Measurements from ENCODE around the gene EPB42.
A peak's percentile ranks its signal among the peaks of the same experiment; 100 is the strongest.
"Not testable (repeated sequence)": the region's sequence is repeated elsewhere in the genome, so short reads cannot be mapped to it uniquely, and the experiment has no call there.

The EPB42 gene

DNA sequence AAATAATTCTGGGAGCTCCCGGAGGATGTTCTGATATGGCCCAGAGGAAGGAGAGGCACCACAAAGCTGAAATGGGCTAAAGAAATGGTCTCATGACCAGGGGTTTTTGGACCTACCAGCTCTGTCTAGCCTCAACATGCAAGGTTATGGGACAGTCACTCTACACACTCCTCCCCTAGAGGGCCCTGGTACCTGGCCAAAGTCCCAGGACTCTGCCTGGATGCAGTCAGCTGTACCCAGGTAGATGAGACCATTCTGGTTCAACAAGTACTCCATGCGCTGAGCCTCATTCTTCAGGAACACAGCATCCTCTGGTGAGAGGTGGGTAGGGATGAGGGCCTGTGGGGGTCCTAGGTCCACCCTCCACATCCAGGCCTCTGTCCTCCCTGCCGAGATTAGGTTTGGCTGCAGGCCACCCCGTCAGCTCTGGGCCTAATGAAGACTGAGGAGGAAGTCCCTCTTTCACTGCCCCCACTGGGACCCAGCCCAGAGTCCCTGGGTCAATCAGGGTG lies 9.5 kb downstream of the EPB42 start:
- no peak for DNase-seq

DNA sequence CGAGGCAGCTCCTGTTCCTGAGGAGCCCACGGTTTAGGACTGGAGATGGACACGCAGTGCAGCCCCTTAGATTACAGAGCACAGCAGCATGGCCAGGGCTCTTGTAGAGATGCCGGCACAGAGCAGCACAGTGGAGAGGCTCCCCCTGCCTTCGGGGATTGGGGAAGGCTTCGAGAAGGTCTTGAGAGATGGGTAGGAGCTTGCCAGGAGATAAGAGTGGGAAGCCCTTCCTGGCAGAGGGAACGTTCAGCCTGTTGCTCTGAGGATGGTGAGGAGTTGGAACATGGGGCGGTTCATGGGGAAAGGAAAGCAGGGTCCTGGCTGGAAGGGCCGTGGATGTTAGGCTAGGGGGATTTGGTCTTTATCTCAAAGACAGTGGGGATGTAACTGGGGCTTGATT lies 10.0 kb downstream of the EPB42 start:
- DNase-seq = no peak

DNA sequence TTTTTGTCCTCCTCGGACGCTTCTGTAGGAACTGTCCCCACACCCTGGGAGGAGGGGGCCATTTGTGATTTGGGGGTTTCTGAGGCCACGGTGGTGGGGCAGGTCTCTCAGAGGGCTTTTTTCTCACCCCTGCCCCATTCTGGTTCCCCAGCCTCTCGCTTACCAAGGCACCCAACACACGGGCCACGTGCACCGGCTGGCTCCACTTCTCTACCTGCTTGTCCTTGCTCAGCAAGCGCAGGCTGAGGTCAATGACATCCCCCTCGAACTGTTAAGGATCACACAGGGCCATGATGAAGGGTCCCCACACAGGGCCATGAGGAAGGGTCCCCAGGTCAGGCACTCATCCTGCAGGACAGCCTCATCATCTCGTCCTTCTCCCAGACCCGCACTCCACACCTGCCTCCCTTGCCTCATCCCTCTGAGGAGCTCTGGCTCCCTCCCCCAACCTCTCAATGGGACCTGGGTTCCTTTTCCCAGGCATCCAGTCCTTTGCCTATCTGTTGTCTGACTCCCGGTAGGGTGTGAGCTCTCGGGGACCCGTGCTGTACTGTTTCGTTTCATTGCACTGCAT lies 10.6 kb downstream of the EPB42 start:
- DNase-seq = no peak

DNA sequence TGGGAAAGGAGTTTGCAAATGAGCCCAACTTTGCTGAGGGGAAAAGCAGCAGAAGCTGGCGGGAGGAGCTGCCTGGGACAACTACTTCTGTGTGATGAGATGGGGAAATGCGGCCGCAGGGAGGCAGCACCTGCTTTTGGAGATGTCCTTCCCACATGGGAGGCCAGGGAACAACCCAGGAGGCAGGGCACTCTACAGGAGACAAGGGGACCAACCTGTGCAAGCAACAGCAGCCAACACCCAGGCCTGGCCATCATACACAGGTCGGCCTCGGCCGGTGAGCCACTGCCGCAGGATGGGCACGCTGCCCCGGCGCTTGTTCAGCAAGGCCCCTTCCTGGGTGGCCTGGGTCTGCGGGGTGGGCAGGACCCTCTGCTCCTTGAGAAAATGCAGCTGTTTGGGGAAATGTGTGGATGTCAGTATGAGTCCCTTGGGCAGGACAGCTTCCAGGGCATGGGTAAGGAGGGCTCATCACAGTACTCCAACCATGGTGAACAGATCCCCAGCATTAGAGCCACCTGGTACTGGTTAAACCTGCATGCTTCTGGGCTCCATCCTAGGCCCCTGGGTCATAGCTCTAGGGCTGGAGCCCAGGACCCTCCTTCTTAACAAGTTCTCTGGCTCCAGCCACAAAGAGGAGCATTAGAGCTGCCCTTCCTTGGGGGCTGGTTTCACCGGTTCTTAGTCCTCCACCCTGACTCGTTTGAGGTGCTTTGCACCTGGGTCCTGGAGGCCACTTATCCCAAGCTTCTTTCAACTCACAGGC lies 11.6 kb downstream of the EPB42 start:
- peak in 1 of 2 donors; percentile 18 for DNase-seq

DNA sequence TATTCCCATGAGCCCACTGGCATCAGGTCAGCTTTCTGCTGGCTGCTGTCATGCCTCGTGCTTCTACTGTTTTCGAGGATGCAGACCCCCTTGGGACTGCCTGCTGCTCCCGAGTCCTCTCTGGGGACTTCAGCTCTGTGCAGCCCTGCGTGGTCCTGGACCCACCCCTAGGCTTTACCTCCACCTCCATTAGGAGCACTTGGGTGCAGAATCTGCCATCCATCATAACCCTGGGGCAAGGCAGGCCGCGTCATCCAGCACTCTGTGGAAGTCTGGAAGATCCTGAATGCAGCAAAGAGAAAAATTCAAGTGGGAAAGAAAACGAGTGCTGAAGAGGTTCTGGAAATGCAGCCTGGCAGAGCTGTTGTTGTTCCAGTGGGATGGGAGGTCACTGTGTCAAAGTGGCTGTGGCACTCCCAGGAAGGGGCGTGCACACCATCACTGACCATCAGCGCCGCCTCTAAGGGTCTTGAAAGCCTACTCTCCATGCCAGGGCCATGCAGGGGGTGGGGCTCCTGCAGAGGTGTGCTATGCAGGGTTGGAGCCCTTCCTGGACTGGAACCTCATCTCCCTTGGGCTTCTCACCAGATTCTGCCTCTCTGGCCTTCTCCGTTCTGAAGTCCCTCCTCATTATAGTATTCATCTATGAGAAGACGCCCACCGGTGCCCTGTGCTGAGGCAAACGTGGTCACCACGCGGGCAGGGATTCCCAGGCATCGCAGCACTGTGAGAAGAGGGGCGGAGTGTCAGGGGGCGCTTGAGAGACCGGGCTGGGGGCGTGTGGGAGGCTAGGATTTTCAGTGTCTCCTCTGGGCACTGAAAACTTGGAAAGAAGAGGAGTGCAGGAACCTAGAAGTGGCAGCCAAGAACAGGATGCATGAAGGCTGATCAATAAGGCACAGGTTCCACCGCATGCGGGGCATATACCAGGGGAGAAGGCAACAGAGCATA lies 12.5 kb downstream of the EPB42 start:
- DNase-seq = no peak

DNA sequence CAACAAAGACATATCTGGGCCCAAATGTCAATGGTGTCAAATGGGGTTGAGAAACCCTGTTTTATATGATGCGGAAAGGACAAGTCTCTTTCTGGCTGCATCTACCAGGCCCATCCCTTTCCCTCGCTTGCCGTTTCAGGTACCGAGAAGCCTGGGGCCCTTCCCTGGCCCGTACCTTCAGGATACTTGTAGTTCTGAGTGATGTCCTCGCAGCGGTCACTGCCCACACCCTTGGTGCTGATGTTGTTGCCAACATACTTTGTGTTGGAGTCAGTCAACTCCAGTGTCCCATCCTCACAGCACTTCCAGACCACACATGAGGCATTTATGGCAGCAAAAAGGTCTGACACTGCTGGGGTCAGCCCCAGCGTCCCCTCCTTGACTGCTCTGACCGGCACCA lies 13.8 kb downstream of the EPB42 start:
- DNase-seq = no peak

DNA sequence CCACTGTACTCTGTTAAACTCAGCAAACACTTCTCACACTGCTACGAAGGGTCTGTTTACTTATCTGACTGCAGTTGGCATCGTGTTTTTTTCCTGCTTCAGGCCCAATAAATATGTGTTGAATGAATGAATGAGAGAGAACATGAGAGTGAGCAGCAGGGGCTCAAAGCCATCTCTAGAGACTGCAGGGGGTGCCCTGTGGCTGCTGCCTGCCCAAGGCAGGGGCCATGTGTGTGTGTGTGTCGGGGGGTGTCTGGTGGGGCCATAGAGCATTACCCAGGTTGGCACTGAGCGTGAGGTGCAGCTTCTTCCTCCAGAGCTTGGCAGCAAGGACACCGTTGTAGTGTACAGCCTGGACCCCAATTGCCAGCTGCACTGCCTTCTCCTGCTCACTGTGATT lies 14.8 kb downstream of the EPB42 start:
- no peak for DNase-seq

DNA sequence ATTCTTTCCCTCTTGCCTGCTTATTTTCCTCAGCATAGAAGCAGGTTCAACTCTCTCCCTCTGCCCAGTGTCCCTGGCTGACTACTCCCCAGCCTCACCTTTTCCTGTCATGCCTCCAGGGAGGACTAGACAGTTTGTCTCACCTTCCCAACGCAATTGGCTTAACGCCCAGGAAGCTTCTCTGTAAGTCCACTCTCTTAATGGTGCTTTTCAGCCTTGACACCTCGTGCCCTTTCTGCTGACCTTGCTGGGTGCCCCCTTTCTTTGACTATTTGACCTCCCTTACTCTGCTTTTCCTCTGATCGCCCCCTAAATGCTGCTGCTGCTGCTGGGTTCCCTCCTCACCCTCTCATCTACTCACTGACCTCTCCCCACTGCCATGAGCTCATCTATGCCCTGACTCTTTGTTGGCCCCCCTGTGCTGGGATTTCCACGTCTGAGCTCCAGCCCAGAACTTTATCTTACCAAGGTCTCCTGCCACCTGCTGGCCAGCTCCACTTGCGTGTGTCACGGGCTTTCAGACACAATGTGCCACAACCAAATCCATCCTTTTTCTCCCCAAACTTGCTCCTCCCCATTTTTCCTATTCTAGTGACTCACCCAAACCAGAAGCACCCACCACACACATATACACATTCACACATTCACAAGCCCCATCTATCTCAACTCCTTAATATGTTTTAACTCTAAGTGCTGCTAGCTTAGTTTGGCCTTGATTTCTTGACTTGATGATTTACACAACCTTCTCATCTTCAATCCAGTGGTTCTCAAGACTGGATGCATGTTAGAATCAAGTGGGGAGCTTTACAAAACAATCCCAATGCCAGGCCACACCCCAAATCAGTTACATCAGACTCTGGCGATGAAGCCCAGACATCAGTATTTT lies 16.6 kb downstream of the EPB42 start:
- DNase-seq = peak; percentile 15 to 49

DNA sequence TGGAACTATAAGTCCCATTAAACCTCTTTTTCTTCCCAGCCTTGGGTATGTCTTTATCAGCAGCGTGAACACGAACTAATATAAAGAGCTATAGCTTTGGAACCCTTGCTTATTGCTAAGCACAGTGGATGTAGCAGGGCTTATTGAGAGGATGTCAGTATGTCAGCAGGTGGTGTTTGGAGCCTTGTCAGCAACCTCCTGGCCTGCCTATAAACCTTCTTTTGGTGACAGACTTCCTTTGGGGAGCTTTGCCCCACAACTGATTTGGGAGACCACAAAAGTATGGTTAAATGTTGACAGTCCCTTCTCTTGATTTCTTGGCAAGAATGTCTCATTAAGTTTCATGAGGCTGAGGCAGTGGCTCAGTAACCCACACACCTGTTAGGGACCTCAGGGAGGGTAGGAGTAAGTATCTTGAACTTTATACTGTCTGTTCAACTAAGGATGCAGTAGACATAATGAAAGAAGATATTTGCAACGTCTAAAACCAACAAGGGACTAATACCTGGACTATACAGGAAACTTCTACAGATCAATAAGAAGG lies 20.8 kb downstream of the EPB42 start:
- no peak for DNase-seq

DNA sequence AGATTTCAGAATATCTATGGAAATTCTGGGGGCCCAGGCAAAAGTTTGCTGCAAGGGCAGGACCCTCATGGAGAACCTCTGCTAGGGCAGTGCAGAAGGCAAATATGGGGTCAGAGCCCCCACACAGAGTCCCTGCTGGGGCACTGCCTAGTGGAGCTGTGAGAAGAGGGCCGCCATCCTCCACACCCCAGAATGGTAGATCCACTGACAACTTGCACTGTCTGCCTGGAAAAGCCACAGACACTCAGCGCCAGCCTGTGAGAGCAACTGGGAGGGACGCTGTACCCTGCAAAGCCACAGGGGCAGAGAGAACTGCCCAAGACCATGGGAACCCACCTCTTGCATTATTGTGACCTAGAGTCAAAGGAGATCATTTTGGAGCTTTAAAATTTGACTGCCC lies 21.8 kb downstream of the EPB42 start:
- no peak for DNase-seq

DNA sequence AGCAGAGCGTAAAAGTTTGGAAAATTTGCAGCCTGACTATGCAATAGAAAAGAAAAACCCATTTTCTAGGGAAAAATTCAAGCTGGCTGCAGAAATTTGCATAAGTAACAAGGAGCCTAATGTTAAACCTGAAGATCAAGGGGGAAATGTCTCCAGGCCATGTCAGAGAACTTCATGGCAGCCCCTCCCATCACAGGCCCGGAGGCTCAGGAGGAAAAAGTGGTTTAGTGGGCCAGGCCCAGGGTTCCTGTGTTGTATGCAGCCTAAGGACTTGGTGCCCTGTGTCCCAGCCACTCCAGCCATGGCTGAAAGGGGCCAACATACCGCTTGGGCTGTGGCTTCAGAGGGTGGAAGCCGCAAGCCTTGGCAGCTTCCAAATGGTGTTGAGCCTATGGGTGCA lies 22.3 kb downstream of the EPB42 start:
- DNase-seq = not testable (repeated sequence)

DNA sequence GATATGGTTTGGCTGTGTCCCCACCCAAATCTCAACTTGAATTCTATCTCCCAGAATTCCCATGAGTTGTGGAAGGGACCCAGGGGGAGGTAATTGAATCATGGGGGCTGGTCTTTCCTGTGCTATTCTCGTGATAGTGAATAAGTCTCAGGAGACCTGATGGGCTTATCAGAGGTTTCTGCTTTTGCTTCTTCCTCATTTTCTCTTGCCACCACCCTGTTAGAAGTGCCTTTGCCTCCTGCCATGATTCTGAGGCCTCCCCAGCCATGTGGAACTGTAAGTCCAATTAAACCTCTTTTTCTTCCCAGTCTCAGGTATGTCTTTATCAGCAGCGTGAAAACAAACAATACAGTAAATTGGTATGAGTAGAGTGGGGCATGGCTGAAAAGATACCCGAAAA lies 23.0 kb downstream of the EPB42 start:
- peak; percentile 7 to 23 for DNase-seq

DNA sequence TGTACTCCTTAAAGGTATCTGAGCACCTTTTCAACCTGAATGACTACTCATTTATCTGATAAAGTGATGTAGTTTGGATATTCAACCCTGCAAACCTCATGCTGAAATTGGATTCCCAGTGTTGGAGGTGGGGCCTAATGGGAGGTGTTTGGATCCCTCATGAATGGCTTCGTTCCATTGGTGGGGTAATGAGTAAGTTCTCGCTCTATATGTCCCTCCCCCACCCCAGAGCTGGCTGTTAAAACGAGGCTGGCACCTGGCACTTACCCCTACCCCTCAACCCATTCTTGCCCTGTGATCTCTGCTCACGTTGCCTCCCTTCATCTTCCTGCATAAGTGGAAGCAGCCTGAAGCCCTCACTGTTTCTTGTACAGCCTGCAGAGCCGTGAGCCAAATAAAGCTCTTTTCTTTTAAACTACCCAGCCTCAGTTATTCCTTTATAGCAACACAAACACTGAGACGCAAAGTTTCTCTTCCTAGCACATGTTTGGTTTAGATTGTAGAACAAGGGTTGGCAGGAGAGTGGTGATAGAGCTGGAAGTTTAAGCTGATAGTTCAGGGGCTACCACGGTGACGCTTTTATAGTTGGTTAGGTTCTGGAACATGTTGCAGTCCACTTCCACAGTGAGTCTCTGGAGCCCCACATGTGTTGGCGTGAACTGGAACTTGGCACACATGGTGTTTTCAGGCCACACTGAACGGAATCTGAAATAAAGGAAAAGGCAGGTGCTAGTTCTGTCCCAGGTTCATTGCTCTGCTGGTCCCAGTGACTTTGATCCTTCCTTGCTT lies 23.9 kb downstream of the EPB42 start:
- DNase-seq = no peak

DNA sequence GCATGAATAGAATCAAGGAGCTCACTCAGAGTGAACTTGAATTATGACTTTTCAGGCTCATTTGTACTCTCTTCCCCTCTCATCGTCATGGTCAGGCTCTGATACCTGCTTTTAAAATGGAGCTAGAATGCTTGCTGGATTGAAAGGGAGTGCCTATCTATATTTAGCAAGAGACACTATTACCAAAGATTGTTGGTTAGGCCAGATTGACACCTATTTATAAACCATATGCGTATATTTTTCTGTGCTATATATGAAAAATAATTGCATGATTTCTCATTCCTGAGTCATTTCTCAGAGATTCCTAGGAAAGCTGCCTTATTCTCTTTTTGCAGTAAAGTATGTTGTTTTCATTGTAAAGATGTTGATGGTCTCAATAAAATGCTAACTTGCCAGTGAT lies 26.0 kb downstream of the EPB42 start:
- DNase-seq = no peak

DNA sequence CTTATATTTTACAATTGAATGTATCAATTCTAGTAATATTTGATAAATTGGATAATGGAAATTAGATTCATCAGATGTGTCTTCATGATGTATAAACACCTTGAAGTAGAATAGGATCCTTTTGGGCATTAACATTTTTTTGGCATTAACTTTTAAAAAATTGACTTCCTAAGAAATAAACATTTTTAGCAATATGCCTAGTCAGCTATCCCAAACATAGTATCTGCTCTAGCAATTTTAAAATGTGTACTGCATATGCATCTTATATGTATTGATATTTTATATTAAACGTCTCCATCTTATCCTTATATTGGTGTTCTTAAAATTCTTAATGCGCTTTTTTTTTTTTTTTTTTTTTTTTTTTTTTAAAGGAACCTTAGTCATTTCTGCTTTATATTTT lies 27.1 kb downstream of the EPB42 start:
- no peak for DNase-seq

DNA sequence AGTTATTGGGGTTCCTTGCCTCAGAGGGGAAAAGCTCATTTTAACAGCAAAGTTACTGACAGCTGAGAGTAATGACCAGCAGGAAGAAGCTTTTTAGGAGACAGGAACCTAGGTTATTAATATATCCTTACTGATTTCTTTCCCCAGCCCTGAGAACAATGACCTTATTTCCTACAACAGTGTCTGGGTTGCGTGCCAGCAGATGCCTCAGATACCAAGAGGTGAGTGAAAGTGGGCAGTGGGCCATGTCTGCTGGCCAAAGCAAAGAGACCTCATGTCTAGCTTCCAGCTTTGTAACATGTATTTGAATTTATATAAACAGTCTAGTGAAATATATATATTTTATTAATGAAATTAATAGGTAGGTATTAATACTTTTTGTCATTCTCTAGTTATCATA lies 30.6 kb downstream of the EPB42 start:
- no peak for DNase-seq

DNA sequence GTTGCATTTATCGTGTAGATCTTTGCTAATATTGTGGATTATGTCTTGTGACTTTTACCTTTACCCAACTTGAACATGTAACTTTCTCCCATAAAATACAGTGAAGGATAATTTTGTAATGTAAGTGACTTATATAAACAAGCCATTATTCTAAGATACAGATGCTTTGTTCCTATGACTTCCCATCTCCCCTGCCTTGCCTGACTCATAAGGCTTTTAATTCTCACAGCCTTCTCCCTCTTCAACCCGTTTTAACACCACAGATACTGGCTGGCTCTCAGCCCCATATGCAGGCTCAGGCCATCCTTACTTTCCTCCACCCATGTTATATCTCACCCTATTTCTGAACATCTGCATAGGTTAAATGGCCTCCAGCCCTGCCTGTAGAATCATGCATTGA lies 31.5 kb downstream of the EPB42 start:
- no peak for DNase-seq

DNA sequence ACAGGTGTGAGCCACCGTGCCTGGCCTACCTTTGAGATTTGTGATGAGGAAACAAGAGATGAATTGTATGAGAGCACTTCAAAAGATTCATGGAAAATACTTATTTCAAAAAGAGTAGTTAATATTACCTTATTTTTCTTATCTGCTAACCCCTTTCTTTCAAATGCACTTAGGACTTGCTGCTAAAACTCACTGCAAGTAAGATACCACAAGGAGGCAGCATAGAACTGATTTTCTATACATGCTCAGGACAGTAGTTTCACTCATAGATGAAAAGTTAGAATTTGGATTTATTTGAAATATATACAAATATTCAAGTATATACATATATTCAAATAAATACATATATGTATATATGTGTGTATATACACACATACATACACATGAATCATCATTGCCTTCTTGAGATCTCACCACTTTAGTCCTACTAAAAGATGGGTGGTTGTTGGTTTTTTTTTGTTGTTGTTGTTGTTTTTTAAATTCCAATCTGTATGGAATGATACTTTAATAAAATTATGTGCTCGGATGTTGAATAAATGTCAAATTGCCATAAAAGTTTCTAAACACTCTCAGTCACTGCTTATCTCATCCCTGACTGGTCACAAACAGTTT lies 33.2 kb downstream of the EPB42 start:
- peak; percentile 48 to 64 for DNase-seq

DNA sequence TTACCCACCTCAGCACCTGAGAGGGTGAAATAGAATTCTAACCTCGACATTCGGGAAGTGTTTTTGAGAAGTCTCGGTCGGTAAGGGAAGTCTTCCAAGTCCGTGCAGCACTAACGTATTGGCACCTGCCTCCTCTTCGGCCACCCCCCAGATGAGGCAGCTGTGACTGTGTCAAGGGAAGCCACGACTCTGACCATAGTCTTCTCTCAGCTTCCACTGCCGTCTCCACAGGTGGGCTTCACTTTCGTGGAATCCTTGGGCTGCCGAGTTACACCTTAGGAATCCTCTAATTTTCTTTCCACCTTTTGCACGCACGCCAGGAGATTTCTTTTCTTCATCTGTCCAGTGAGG lies 34.8 kb downstream of the EPB42 start:
- peak in 1 of 2 donors; percentile 24 for DNase-seq

DNA sequence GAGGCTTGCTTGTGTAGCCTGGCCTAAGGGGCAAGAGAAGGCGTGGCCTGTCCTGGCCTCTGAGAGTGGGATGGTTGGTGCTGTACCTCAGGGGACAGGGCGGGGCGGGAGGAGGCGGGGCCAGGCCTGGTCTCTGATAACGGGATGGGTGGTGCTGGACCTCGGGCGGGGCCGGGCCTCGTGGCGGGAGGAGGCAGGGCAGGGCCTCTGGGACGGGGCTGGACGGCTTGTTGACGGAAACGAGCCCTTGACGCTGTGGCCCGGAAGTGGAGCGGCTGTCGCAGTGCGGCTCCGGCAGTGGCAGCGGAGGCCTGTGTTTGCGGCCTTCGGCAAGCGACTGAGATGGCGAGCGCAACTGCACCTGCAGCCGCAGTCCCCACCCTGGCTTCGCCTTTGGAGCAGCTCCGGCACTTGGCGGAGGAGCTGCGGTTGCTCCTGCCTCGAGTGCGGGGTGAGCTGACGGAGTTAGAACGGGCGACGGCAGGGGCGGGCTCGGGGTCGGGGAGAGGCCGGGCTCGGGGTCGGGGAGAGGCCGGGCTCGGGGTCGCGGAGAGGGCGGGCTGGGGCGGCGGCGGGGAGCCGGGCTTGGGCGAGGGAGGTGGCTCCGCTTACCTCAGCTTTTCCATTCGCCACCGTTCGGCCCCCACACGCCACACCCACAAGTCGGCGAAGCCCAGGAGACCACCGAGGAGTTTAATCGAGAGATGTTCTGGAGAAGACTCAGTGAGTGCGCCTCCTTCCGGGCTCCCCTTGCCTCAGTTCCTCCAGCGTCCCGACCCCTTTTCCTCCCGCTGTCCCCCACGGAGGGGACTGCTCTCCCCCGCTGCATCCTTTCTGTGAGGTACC lies 35.4 kb downstream of the EPB42 start, which contains the start of gene CCNDBP1:
TSS of gene CCNDBP1 (plus strand) at position 247 of the 846 bp plus-strand sequence. CDS start at position 343, 96 bp downstream.
- DNase-seq = peak; percentile 91 to 93

All from inflammatory macrophage (primary cell).